HG02678 (cell line): ENCODE measurements around the gene LATS1.
A peak's percentile ranks its signal among the peaks of the same experiment; 100 is the strongest.
"Not testable (repeated sequence)": the region's sequence is repeated elsewhere in the genome, so short reads cannot be mapped to it uniquely, and the experiment has no call there.

Experiments
- ATAC-seq: cut with Tn5 transposase; IDR thresholded peaks from one replicate; pipeline ENCODE4 v1.9.1; 2021; ENCODE audit warnings: mild to moderate bottlenecking, moderate library complexity; ENCODE audit not compliant: unreplicated experiment

LATS1 gene

DNA sequence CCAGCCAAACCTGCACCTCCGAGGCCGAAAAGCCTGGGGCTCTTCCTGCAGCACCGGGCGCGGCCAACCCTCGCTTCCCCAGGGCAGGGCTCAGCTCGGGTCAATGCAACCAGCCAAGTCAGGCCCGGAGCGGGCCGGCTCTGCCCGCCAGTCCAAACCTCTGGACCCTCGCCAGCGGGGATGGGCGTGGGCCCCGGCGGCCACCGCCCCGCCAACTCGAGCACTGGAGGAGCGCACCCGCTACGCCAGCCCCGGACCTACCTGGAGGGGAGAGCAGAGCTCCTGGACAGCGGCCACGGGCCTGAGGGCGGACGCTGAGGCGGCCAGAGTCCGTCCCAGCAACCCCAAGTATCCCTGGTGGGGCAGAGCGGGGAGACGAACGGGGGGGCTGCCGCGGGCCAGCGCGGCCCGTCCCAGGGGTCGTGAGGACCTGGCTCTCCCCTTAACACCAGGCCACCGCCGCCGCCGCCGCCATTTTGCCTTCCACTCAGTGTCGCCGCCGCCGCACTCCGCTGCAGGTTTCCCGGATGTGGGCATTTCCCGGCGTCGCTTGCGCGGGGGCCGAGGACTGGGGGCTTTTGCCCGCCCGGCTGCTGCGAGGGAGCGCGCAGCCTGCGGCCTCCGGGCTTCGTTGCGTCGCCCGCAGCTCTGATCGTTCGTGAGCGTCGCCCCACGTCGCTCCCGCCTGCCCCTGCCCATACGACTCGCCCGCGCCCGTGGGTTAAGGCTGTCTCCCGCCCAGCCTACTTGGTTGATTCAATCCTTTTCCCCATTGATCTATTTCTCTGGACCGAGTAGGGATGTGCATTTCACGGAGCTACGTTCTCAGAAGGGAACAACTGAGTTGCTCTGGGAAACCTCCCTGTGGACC, at the start of gene LATS1:
TSS of gene LATS1 (minus strand) at position 514 of the 871 bp plus-strand sequence. CDS start 15,975 bp downstream, outside the sequence.
- peak; percentile 87 for ATAC-seq

DNA sequence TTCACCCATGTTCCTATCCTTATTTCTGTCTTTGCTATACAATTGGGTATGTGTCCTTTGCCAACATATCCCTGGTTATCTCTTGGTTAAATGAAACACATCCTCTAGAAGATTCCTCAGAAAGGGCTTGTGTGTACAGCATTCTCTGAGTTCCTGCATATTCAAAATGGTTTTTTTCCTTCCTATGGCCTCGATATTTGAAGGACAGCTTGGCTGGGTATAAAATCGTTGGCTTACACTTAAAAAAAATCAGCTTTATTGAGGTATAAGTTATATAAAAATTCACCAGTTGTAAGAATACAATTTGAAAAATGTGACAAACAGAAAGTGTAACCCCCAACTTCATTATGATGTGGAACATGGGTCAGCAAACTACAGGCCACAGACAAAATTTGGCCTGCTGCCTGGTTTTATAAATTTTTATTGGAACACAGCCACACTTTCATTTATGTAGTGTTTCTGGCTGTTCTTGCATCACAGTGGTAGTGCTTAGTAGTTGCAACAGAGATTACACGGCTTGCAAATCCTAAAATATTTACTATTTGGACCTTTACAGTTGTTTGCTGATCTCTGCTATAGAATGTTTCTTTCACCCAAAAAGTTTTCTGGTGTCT, 48.4 kb upstream of the LATS1 start:
- ATAC-seq, result no peak

DNA sequence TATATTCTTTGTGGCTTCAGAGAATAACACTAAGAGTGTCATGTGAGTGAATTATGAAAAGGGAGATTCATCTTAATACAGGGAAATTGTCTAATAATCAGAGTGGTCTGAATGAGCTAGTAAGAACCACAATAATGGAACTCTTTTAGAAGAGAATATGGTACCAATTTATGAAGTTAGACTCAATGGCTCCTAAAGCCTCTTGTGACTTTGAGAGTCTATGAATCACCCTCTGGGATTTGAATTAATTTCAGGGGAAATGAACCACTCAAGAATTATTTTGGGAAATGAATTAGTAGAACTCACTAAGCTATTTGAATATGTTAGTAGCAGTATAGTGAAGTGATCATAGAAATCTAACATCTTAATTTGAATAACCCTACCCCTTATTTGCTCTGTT, 46.0 kb upstream of the LATS1 start:
- no peak for ATAC-seq

DNA sequence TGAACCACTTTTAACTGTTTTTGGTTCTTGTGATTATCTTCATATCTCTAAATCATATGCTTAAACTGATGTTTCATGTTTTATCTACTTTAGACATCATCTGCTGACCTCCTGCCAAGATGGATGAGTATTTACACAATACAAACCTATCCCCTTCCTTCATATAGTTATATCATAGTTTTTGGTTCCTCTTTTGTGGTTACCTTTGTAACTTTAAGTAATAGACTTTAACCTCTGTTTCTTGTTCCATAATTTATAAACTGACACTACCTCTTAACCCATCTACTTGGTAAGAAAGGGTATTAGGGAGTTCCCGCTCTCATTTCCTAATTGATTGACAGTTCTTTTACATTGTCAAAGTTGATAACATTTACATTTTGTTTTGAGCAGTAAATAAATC, 43.5 kb upstream of the LATS1 start:
- ATAC-seq, result peak; percentile 96

DNA sequence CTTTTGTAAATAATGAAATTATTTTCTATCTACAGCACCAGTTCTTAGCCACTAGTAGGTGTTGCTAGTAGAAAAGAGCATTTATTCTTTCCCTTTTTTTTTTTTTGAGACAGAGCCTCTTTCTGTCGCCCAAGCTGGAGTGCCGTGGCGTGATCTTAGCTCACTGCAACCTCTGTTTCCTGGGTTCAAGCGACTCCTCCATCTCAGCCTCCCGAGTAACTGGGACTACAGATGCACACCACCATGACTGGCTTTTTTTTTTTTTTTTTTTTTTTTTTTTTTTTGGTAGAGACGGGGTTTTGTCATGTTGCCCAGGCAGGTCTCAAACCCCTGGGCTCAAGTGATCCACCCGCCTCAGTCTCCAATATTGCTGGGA, 38.3 kb upstream of the LATS1 start:
- no peak for ATAC-seq

DNA sequence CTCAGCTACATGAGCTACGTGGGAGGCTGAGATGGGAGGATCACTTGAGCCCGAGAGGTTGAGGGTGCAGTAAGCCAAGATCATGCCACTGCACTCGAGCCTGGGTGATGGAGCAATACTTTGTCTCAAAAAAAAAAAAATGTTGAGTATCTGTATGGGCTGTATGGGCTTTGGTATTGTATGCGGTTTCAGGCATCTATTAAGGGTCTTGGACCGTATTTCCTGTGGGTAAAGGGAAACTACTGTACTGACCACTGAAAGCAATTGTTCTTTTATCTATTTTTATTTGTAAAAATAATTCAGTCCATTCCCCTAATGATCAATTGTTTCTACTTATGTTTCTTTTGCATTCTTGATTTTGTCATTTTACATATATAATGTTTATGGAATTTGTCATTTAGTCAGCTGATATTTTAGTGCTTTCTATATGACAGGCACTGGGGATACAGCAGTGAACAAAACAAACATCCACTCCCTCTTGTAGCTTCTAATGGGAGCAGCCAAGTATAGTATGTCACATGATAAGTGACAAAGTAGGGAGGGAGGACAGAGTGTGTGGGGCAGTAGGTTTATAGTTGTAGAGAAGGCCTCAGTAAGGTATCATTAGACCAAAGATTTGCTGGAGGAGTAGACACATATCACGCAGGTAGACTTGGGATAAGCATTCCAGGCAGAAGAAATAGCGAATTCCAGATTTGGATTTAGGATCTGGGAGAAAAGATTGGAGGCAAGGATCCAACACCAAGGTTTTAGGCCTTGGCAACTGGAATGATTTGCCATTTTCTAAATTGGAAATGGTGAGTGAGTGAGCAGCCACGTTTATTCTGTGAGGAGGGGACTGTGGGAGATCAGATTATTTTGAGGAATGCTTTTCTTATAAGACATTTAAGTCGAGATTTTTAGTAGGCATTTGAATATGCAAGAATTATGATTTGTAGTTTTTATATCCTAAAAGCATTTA, 37.7 kb upstream of the LATS1 start:
- peak; percentile 81 for ATAC-seq

DNA sequence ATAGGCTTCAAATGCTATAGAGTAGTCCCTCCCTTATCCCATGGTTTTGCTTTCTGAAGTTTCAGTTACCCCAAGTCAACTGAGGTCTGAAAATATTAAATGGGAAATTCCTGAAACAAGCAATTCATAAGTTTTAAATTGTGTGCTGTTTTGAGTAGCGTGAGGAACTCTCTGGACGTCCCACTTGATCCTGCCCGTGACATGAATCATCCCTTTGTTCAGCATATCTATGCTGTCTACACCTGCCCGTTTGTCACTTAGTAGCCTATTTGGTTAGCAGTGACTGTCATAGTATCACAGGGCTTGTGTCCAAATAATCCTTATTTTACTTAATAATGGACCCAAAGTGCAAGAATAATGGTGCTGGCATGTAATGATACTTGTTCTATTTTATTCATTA, 36.6 kb upstream of the LATS1 start:
- no peak for ATAC-seq

DNA sequence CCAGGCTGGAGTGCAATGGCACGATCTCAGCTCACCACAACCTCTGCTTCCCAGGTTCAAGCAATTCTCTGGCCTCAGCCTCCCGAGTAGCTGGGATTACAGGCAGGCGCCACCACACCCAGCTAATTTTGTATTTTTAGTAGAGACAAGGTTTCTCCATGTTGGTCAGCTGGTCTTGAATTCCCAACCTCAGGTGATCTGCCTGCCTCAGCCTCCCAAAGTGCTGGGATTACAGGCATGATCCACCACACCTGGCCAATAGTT, 35.4 kb upstream of the LATS1 start:
- ATAC-seq, result not testable (repeated sequence)

DNA sequence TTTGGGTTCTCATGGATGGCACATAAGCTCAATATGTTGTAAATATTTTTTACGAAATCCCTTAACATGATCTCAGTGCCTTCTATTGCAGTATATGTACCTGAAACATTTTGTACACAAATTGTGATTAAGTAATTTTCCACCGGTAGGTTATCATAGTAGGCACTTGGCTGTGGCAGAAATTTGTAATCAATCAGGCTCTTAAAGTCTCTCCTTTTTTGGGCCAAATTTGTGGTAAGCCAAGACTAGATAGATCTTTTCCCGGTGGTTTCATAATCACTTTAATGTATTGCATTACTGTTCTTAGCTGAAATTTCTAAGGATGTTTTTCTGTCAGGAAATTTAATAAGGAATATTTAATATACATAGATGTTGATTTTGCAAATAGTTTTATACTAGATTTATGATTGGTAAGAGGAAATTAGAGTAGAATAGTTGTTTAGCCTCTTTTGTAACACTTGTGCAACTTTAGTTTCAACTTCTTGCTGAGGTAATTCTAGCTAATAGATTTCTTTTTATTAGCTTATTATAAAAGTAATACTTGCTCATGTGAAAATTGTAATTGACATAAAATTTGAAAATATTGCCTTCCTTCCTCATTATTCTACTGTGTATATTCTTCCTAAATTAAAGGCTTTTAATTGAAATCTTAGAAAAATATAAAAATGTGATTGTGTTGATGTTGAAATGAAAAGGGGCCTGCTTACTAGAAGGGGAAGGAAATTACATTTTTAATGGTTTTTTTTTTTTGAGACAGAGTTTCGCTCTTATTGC, 34.9 kb upstream of the LATS1 start:
- ATAC-seq, result no peak

DNA sequence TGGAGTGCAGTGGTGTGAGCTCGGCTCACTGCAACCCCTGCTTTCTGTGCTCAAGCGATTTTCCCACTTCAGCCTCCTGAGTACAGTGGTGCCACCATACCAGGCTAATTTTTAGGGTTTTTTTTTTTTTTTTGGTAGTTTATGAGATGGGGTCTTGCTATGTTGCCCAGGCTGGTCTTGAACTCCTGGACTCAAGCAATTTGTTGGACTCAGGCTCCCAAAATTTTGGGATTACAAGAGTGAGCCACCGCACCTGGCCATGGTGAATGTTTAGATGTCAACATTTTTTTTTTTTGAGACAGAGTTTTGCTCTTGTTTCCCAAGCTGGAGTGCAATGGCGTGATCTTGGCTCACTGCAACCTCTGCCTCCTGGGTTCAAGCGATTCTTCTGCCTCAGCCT, 34.0 kb upstream of the LATS1 start:
- not testable (repeated sequence) for ATAC-seq

DNA sequence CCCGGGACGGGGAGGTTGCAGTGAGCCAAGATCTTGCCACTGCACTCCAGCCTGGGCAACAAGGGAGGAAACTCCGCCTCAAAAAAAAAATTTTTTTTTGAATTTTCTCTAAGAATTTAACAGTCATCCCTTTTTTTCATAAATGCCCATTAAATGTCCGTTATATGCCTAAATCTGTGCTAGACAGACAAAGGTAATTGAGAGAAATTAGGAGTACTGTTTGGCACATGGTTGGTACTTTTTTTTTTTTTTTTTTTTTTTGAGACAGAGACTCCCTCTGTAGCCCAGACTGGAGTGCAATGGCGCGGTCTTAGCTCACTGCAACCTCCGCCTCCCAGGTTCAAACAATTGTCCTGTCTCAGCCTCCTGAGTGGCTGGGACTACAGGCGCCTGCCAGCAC, 33.3 kb upstream of the LATS1 start:
- no peak for ATAC-seq

DNA sequence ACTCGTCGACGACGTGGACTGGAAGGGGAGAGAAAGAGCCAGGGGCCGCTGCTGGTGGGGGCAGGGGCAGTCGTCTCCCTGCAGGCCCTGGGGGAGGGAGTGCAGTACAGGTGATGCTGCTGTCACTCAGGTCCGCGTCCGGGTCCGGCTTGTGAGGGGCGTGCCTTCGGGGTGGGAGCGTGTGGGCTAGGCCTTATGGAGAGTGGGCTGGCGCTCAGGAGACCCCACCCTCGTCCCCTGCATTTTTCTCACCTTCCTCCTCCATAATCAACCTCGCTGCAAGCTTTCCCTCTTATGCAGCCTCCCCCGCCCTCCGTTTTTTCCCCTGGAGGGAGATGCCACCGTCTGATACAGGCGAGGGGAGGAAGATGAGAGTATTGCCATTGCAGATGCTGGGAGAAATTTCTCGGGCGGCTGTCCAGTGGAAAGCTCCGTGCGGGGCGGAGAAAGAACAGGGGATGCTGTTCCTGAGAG, 32.3 kb upstream of the LATS1 start:
- ATAC-seq, result peak; percentile 29

DNA sequence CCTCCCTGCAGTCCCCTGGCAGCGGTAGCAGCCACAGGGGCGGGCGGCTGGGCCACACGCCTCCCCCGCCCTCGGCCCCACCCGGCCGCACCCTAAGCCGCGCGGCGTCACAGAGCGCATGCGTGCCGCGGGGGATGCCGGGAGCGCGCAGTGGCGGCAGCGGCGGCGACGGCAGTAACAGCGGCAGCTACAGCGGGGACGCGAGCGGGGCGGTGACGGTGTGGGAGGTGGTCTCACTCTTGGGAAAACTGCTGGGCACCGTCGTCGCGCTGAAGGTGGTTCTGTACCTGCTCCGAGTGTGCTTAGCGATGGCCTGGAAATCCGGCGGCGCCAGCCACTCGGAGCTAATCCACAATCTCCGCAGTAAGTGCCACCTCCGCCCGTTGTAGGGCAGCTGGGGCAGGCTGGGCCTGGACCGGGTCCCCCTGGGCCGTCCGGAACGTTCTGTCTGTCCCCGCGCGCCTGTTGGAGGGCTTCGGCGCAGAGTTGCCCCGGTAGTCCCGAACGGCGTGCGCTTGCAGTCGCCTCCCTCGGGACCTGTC, 31.8 kb upstream of the LATS1 start, which contains the start of gene PCMT1:
TSS of gene PCMT1 (plus strand) at position 148 of the 542 bp plus-strand sequence. CDS start at position 309, 161 bp downstream.
- peak; percentile 88 for ATAC-seq

DNA sequence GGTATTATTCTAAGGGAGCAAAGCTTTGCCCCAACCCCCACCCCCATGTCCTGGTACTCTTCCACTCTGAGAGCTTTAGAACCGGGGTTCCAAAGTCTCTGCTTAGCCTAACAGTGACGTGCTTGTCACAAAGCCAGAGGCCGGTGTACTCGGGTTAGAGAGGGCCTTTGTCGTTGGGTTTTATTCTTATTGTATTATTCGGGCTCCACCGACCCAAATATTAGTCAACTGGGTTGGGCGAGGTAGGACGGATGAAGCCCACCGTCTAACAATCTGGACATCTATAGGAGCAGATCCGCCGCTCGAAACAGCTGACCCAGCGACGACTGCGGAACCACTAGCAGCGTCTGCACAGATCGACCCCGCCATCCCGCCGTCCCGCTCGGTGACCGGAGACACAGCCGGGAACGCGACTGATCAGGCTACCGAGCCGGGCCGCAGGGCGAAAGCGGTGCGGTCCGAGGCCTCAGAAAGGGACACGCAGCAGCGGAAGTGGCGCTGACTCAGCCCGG, 31.2 kb upstream of the LATS1 start:
- not testable (repeated sequence) for ATAC-seq

DNA sequence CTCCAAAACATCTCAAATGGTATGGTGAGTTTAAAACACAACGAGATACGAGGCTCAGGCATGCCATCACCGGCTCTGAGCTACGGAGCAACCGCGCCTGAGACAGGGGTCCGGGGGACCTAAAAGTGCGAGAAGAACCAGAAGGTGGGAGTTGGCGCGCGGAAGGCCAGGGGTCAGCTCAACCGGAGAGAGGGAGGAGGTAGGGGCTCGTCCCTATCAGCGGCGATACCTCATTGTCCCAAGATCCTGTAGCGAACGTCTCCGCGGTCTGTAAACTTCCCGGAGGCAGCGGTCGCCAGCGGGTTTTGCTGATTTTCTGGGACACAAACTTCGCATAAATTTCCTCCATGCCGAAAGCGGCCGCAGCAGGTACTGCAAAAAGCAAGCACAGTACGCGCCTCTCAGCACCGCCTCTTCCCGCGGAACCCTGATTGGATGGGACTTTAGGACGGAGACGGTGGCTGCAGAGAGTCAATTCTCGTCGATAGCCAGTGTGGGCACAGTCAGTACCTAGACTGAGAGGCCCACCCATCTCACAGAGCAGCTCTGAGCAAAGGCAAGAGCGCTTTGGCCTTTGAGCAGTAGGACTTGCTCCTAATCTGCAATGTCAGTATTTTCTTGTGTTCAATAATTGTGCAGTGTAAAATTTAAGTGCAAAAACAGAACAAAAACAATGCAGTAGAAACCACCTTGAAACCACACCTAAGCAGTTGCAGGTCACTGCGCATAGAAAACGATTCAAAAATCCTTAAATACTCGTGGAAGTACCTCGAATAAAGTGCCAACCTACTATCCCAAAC, 28.4 kb upstream of the LATS1 start, which contains the start of gene NUP43:
TSS of gene NUP43 (minus strand) at position 383 of the 800 bp plus-strand sequence. CDS start at position 349, 34 bp downstream.
- peak; percentile 57 for ATAC-seq

DNA sequence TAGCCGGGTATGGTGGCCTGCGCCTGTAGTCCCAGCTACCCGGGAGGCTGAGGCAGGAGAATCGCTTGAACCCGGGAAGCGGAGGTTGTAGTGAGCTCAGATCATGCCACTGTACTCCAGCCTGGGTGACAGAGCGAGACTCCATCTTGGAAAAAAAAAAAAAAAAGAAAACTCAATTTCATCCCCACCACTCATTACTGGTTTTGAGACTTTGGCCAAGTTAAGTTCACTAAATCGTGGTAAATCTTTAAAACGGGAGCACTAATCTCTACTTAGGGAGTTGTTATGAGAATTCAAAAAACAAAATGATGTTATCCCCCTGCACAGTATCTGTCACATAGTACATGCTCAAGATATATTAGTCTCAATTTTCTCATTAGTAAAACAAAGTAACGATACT, 27.4 kb upstream of the LATS1 start:
- ATAC-seq, result not testable (repeated sequence)

DNA sequence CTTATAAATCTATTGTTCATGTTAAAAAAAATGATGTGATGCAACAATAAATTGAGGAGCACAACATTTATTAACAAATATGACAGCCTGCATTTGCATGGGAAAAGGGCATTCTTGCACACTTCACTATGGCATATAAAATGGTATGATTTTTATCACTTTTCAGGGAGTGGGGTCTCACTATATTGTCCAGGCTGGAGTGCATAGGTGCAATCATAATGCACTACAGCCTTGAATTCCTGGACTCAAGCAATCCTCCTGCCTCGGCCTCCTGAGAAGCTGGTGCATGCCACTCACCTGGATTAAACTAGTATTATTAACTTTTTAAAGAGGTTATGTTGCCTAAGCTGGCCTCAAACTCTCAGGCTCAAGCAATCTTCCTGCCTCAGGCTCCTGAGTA, 17.0 kb upstream of the LATS1 start:
- ATAC-seq, result no peak

DNA sequence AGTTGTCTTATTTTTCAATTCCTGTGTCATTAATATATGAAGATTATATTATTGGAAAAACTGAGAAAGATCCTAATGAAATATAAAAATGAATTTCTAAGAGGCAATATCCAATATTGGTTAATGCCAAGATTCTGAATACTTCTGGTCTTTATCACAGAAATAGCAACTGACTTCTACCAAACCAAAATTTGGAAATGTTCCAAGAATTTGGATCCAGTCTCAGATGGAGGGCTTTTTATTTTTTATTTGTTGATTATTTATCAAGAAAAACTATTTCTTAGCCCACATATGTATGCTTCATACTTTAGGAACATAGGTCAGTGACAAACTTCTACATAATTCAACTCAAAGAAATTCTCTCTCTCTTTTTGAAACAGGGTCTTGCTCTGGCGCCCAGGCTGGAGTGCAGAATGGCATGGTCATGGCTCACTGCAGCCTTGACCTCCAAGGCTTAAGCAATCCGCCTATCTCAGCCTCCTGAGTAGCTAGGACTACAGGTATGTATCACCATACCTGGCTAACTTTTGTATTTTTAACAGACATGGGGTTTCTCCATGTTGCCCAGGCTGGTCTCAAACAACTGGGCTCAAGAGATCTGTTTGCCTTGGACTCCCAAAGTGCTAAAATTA, 15.3 kb upstream of the LATS1 start:
- ATAC-seq, result no peak

DNA sequence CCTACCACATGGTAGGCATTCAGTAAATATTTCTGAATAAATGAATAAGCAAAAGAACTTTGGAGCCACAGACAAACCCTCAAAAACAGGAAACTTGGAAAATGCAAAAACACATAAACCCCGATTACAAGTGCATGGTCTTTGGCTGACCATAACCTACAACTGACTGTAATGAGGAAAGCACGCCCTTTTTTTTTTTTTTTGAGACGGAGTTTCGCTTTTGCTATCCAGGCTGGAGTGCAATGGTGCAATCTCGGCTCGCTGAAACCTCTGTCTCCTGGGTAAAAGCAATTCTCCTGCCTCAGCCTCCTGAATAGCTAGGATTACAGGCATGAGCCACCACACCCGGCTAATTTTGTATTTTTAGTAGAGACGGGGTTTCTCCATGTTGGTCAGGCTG, 11.9 kb upstream of the LATS1 start:
- ATAC-seq, result no peak
